CD4-positive, alpha-beta T cell treated with Interleukin-15 for 4 hours (primary cell): ENCODE results near the gene KIF6.

Experiments
- DNase-seq: peaks from one replicate; pipeline ENCODE4 v3.0.0-alpha.2; 2020; ENCODE audit warnings: low spot score

The KIF6 gene

DNA sequence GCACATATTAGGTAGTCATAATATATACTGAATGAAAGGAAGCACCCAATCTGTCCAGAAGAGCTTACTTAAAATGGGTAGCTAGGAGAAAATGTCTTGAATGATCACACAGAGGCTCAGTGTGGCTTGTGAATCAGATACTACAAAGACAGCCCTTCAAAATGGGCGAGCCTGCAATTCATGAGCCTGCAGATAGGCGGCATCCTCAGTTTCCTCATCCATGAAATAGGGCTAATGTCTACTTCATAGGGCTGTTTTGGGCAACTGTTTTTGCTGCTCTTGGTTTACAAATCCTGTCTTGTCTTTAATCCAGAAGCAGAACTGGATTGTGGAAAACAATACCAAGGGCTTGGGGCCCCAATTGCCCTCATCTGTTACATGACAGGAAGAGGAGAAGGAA lies 273.4 kb downstream of the KIF6 start:
- no peak for DNase-seq

DNA sequence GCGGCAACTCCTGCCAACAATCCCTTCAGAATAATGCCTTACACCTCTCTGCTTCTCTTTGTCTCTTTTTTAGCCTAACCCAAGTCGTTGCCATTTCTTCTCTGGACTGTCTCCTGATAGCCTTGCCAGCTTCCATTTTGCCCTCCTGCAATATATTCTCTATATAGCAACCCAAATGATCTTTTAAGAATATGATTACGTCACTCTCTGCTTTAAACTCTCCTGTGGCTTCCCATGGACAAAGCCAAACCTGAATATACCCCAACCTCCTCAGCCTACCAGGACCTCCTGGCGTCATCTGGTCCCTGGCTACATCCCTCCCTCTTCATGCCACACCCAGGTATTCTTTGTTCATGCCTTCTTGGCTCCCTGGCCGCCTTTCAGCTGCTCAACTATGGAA lies 276.2 kb downstream of the KIF6 start:
- DNase-seq, result no peak

DNA sequence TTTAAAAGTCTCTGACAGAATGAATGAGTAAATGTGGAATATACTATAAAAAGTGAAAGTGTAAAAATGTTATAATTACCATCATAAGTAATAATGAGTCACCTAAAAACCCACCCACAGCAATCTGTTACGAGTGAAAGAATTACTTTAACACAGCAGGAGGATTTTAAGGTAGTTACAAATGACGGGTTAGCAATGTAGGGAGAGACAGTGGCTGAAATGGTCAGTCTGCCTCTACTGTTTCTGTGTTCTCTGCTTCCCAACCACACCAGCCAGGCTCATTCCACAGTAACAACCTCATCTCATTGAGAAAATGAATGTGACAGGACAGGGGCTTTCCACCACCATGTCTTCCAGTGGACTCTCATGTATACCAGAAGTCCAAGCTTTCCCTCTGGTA lies 278.3 kb downstream of the KIF6 start:
- DNase-seq, result no peak

DNA sequence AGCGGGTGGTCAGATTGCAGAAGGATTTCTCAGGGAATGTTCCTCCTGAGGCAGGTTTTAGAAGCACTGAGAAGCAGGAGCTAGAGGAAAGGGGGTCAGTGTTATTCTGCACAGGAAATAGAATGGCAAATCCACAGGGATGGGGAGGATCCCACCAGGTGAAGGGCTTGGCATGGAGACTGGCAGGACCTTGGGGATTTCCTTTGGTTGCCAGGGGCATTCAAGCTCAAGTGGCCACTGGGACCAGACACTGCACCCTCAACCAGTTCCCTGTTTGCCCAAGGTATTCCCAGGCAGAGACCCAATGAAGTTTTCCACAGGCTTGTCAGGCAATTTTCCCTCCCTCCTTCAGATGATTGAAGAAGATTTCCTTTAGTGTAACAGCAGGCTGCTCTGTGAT lies 279.5 kb downstream of the KIF6 start:
- DNase-seq, result no peak

DNA sequence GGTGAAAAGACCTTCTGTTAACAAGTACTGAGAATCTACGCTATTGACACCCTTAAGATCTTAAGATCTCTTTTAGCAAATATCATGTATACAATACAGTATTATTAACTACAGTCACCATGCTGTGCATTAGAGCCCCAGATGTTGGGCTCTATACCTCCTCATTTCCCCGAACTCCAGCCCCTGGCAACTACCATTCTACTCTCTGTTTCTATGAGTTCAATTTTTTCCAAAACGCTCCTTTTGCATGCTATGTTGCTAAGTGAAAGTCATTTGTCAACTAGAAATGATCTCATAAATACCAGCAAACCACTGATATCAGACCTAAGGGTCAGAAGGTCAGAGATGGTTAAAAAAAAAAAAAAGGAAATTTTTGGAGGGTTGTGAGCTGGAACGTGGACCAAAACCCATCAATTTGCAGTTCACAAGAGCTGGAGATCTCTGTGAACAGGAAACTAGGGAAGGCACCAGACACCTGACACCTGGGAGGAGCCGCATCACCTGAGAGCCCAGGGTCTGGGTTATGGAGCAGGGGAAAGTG lies 280.7 kb downstream of the KIF6 start:
- no peak for DNase-seq

DNA sequence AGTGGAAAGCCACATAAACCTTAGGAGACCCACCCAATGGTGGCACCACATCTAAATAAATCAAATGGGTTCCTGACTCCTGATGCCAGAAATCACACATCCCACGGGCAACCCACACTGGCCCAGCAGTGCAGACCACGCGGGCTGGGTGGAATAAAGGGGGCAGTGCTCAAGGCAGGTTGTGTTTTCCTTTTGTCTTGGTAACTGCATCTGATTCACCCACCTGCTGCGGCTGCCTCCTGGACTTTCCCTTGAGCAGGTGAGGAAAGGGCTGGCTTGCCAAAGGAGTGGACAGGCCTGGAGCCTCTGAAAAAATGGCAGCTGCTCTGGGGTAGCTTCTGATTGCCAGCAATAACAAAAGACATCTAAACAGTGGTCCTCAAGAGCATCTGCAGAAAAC lies 283.2 kb downstream of the KIF6 start:
- no peak for DNase-seq

DNA sequence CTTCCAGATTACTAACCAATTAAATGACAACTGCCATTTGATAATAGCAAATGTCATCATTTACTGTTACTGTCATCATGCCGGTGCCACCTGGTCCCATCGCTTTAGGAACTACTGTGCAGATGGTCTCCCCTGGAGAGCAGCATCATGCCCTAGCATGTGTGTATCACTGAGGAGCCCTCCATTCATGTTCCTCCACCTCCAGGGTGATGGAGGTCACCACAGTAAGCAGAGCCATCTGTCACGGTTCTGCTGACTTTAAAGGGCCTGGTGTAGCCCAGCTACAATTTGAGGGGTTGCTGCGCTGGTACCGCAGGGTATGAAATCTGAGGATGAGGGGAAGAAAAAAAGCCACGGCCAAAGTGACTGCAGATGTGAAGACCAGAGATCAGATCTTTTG lies 283.9 kb downstream of the KIF6 start:
- no peak for DNase-seq

DNA sequence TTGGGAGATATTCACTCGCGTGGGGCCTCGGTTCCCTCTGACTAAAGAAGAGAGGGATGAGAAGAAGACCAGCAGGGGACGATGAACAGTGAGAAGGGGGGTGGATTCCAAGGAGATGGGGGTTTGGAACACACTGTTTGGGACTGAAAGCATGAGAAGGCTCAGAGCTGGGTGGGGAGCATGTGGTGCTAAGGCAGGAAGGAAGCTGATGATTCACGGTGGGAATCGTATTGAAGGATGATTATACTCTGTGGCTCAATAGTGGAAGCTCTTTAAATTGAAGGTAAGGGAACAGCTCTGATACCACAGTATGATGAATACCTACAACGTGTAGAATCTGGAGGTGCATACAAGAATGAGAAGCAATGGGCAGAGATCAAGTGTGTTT lies 285.2 kb downstream of the KIF6 start:
- no peak for DNase-seq

DNA sequence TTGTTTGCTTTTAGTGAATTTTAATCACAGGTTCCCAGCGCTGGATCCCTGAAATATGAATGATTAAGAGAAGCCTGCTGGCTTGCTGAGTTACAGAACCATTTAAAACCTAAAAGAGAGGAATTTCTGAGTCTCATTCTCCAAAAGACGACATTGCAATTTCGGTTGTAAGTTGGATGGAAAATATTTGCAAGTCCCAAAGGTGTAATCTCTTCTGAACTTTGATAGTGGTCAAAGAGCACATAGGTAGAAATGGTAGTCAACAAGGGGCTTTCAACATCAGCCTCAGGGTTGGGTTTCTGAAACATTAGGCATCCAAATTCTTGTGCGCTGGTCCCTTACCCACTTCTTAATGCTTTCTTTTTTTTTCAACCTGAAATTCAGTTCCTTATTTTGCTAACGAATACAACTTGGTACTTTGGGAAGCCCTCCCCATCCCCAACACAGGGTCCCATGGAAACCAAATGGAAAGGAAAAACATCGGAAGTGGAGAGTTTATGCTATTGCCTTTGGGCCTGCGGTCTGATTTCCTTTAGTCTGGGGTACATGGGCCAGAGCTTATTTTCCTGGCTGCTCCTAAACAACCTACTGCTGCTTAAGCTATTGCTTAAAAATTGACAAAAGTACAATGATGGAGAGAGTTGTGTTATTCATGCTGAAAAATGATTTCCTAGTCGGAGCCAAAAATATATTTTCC lies 285.7 kb downstream of the KIF6 start:
- DNase-seq, result no peak

DNA sequence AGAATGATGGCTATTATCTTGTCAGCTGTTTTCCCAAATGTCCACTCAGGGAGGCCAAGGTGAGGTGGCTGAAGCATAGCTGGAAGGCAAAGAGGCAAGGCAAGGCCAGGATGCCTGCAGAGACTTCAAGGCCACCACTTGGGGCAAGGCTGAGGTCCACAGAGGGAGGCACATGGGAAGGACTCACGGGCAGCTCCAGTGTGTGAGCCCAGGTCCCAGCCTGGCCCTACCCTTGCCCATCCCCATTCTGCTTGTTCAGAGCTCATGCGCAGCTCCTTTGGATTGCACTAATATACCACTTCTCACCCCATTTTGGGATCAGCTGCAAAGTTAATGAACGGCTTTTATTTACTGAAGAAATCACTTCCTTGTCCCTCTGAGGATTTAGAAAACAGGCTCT lies 291.6 kb downstream of the KIF6 start:
- no peak for DNase-seq

DNA sequence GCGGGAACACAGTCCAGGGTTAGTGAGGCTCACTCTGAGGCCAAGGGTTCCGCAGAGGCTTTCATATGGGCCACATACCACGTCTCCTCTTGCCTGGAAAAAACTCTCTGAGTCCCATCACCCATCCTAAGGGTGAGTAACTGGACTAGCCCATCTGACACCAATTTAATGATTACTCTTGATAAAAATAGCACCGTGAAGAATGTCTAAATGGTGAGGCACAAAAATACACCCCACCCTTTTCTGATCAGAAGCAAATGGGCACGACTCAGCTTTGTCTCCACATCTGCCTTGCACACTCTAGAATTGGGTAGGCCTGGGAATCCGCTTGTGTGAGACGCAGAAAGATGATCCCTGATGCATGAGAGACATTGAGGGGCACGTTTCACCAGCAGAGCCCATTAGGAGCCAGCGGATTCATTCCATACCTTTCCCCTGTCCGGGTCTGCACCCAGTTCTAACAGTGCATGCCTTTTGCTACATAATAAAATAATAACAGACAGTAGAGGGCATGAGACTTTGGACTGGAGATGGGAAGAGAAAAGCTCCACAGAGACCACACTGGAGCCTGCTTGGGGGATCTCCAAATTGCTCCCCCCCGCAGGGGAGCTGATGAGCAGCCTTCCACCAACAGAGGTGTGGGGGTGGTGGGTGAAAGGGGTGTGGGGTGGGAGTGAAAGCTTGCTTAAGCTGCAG lies 292.7 kb downstream of the KIF6 start:
- DNase-seq, result no peak

DNA sequence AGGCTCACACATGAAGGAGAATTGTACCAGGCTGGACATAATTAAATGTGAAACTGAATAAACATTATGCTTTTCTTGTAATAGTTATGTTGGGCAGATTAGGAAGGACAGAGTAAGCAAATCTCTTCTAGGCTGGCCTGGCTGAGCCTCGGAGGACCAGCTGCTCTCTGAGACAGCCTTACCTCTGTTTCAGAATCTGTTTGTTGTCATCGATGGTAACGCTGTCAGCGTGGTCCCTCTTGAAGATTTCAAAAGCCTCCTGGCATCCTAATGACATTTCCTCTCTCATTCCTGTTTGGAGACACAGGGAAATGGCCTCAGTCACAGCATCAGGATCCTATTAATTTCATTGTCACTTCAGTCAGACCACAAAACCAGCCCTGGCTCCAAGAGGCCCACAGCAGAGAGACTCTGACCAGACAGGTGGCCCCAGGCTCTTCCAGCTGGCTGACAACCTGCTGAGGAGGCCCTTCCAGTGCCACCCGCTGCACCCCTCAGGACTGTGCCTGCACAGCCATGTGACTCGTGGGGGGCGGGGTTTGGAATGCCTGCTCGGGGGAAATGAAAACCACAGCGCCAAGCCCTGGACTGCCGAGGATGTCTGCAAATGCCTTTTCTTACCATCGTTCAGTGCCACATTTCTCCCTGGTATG lies 294.2 kb downstream of the KIF6 start:
- DNase-seq, result no peak

DNA sequence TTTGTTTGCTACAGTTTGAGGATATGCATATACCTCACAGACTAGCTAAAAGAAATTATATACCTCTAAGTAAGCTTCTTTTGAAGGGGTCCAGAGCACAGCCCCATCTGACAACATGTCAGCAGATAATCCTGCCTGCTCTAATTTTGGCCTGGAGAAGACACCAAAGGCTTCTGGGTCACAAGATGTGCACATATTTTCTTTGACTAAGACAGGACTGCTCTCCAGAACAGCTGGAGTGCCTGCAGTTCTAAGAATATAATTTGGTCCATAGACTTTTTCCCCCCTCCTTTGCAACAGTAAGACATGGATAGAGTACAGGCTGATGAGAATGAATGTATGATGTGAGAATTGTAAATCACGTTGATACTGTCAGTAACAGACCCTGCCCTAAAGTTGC lies 294.8 kb downstream of the KIF6 start:
- no peak for DNase-seq

DNA sequence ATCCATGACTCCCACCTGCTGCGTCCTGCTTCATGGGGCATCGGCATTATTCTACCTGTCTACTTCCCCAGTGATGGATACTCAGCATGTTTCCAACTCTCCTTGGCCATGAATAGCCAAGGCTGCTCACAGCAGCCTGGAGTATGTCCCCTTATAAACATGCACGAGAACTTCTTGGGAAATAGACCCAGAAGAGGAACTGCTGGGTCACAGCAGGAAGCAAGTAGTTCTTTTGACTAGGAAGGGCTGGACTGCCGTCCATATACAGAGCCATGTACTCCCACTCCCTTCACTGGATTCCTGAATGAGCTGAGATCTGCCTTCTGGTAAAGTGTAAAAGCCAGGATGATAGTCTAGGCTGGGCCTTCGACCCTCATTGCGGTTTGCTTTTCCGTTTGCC lies 296.4 kb downstream of the KIF6 start:
- DNase-seq, result no peak

DNA sequence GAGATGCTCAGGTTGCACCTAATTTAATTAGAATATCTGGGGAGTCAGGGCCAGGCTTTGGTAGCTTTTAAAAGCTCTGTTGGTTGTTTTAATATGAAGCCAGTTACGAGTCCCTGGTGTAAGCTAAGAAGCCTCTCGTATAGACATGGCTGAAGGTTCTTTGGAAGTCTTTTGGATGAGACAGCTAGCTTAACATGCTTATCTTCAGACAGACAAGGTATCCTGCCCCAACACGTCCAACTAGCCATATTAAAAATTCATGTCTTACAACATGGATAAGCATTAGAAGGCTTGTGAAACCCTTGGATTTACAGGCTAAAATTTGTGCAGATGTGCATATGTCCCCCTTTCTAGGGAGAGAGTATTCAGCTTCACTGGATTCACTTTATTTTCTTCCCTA lies 297.1 kb downstream of the KIF6 start:
- no peak for DNase-seq

DNA sequence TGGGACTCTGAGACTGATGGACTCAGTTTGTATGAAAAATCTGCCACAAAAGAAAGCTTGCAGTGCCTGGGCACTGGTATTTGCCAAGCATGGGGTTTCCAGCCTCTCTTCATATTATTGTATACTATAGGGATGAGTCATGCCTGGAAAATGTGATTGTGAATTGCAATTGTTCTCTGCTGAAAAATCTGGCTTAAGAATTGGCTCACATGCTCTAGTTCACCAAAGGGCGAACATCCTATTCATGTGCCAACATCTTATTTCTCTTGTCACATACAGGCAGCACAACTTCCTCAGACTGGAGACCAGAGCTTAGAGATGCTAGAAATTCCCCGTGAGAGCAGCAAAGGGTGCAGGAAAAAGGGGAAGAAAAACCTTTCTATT lies 299.1 kb downstream of the KIF6 start:
- no peak for DNase-seq

DNA sequence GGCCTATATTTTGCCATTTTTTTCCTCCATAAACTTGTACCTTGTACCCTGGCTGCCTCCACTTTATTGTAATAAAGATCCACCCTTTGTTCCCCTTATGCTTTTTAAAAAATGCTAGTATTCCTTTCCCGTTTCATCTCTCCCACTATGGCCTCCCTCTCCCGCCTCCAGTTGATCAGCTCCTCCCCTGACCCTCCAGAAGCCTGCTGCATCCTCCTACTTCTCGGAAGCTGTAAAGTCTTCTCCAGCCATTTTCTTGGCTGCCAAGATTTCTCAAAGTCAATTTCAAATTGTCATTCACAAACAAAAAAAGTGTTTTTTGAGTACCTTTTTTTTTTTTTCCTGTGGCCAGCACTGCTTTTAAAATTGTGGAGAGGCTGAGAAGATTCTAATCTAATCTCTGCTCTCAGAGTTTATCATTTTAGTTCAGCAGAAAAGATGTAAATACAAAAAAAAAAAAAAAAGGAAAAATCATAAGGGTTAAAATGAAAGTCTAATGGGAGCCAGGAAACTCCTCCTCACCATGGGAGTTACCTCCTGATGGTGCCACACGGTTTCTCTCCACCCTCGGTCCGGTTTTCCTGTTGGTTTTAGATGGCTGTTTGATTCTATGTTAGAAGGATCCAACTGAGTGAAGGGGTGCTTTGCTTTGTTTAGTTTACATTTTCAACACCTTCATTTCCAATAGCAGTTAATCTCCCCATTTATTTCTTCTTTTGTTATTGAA lies 299.7 kb downstream of the KIF6 start:
- DNase-seq, result no peak

DNA sequence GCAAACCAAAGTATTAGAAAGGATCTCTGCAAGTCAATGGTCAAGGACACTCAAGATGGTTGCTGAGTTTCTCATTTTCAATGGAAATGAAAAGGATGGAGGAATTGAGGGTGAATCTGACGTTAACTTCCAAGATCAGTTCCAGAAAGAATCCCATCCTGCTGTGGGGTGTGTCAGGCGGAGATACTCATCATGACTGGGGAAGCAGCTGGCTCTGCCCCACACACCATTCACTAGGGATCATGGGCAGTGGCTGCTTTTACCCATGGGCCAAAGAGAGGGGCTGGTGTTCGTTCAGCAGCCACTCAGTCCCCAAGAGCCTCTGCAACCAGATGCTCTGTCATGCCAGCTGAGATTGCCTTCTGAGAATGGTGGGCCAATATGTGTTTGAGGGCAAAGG lies 300.4 kb downstream of the KIF6 start:
- DNase-seq, result no peak

DNA sequence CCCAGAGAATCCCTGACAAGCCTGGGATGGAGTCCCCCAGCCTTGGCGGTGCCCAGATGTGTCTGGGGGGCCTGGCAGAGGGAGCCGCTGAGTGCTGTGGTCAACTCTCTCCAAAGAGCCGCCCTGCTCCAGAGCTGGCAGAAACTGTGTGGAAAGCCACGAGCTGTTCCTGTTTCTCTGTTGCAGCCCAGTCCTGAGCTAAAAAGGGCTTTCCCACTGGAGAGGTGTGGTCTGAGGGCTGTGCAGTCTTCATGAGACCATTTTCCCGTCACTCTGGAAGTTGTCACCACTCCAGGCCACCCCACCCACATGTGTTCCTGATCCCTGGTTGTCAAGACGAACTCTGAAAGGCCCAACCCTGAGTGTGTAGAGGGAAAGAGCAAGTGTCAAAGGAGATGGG lies 303.0 kb downstream of the KIF6 start:
- no peak for DNase-seq

DNA sequence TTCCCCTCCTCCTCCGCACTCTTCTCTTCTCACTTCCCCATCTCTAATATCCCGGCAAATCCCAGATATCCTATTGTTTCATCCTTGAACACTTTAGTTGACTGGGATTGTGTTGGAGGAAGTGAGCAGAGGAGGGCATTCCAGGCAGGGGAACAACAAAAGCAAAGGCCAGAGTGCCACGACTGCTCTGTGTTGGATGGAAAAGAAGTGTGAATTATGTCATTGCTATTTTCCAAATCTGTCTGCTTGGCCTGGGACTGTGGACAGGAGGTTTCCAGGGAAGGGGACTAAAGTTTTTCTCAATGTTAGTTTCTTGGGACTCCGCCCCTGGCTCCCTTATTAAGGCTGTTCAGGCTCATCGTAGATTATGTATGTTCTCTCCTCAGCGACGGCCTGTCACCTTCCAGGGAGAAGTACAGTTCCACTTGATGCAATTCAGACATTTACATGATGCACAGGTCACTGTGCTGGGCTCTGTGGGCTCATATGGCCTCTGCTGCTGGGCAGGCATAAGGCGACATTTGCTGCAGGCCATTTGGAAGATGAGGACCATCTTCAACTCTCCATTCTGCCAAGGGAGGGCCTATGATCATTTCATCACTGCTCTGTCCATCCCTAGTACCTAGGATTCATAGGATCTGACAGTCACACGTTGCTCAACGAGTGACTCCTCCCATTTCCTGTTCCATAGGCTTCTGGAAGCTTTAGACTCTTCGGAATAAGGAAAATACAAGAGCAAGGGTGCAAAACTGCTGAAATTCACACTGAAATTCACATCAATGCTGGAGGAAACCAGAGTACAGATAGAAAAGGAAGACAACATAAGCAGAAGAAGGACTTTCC lies 303.6 kb downstream of the KIF6 start:
- no peak for DNase-seq
